GM18867 (cell line): ENCODE data around the gene DMBT1.

ENCODE experiments used
- ATAC-seq: cut with Tn5 transposase; IDR thresholded peaks from one replicate; pipeline ENCODE4 v1.9.1; 2021; ENCODE audit warnings: mild to moderate bottlenecking, moderate library complexity; ENCODE audit not compliant: unreplicated experiment

Gene DMBT1

GRCh38 chr10:122560279-122560804 lies at the start of gene DMBT1:
DMBT1 (plus strand) TSS chr10:122560754; CDS start chr10:122560771, 17 bp downstream.
- ATAC-seq: no peak

GRCh38 chr10:122513053-122513452 lies 47.5 kb upstream of the DMBT1 start:
- ATAC-seq: no peak

- no peak for ATAC-seq
Observed at GRCh38 chr10:122514045-122514840, 46.3 kb upstream of the DMBT1 start.

GRCh38 chr10:122515022-122515424 lies 45.5 kb upstream of the DMBT1 start:
- ATAC-seq: no peak

- peak; percentile 77 for ATAC-seq
Observed at GRCh38 chr10:122515588-122516231, 44.8 kb upstream of the DMBT1 start.

GRCh38 chr10:122516734-122517133 lies 43.8 kb upstream of the DMBT1 start:
- no peak for ATAC-seq

GRCh38 chr10:122519144-122519543 lies 41.4 kb upstream of the DMBT1 start:
- no peak for ATAC-seq

- no peak for ATAC-seq
Observed at GRCh38 chr10:122519873-122520272, 40.7 kb upstream of the DMBT1 start.

GRCh38 chr10:122521011-122521410 lies 39.5 kb upstream of the DMBT1 start:
- no peak for ATAC-seq

GRCh38 chr10:122524811-122525210 lies 35.7 kb upstream of the DMBT1 start:
- no peak for ATAC-seq

GRCh38 chr10:122525788-122526187 lies 34.8 kb upstream of the DMBT1 start:
- no peak for ATAC-seq

- no peak for ATAC-seq
Observed at GRCh38 chr10:122526892-122527291, 33.7 kb upstream of the DMBT1 start.

GRCh38 chr10:122530177-122530576 lies 30.4 kb upstream of the DMBT1 start:
- ATAC-seq: no peak

GRCh38 chr10:122531261-122531660 lies 29.3 kb upstream of the DMBT1 start:
- no peak for ATAC-seq

GRCh38 chr10:122531939-122532338 lies 28.6 kb upstream of the DMBT1 start:
- ATAC-seq: no peak

- no peak for ATAC-seq
Observed at GRCh38 chr10:122532601-122533296, 27.8 kb upstream of the DMBT1 start.

- ATAC-seq: no peak
Observed at GRCh38 chr10:122537545-122537944, 23.0 kb upstream of the DMBT1 start.

GRCh38 chr10:122541541-122542002 lies 19.0 kb upstream of the DMBT1 start:
- ATAC-seq: no peak

GRCh38 chr10:122543676-122544445 lies 16.7 kb upstream of the DMBT1 start:
- no peak for ATAC-seq

- ATAC-seq: no peak
Observed at GRCh38 chr10:122544493-122544892, 16.1 kb upstream of the DMBT1 start.

GRCh38 chr10:122546242-122546641 lies 14.3 kb upstream of the DMBT1 start:
- no peak for ATAC-seq
